DOHH2 (cell line): ENCODE results near the gene BTBD7.
A peak's percentile ranks its signal among the peaks of the same experiment; 100 is the strongest.

Experiments used
- H3F3A ChIP-seq: fragments of 200-600 bp; sonication (generic), shearing (Covaris generic); 2 replicates; pipeline ENCODE4 v1.6.0; 2016; ENCODE audit warnings: antibody characterized with exemption, mild to moderate bottlenecking; ENCODE audit not compliant: control insufficient read depth, insufficient read depth
- H3K27ac ChIP-seq: fragments of 200-600 bp; sonication (generic); 2 replicates; pipeline ENCODE4 v1.5.1; 2014; ENCODE audit warnings: low read depth, mild to moderate bottlenecking, low read length, moderate library complexity
- H3K27me3 ChIP-seq: fragments of 200-600 bp; sonication (generic); 2 replicates; pipeline ENCODE4 v1.6.1; 2014; ENCODE audit warnings: mild to moderate bottlenecking, low read length, mixed read lengths; ENCODE audit not compliant: control insufficient read depth
- H3K36me3 ChIP-seq: fragments of 200-600 bp; sonication (generic); 2 replicates; pipeline ENCODE4 v1.6.1; 2014; ENCODE audit warnings: mild to moderate bottlenecking, low read length, moderate library complexity, mixed read lengths; ENCODE audit not compliant: control insufficient read depth
- H3K4me1 ChIP-seq: fragments of 200-600 bp; sonication (generic); 2 replicates; pipeline ENCODE4 v1.6.1; 2014; ENCODE audit warnings: mild to moderate bottlenecking, low read length, mixed read lengths; ENCODE audit not compliant: control insufficient read depth
- H3K4me2 ChIP-seq: fragments of 200-600 bp; sonication (generic); 2 replicates; pipeline ENCODE4 v1.6.0; 2014; ENCODE audit warnings: mild to moderate bottlenecking, low read length, moderate library complexity
- H3K4me3 ChIP-seq: fragments of 200-600 bp; sonication (generic); 2 replicates; pipeline ENCODE4 v1.5.1; 2014; ENCODE audit warnings: mild to moderate bottlenecking, low read length, mixed read lengths
- H3K79me2 ChIP-seq: fragments of 200-600 bp; sonication (generic); 2 replicates; pipeline ENCODE4 v1.6.1; 2014; ENCODE audit warnings: mild to moderate bottlenecking, low read length, mixed read lengths; ENCODE audit not compliant: control insufficient read depth
- H3K9me2 ChIP-seq: fragments of 200-600 bp; sonication (generic); replicated peaks from 2 replicates; pipeline ENCODE4 v1.6.1; 2014; ENCODE audit warnings: mild to moderate bottlenecking, low read length, mixed read lengths; ENCODE audit not compliant: control insufficient read depth
- H3K9me3 ChIP-seq: fragments of 200-600 bp; sonication (generic); 2 replicates; pipeline ENCODE4 v1.6.1; 2014; ENCODE audit warnings: antibody characterized with exemption, low read length, mixed read lengths; ENCODE audit not compliant: control insufficient read depth, insufficient read depth
- H4K20me1 ChIP-seq: fragments of 200-600 bp; sonication (generic); 2 replicates; pipeline ENCODE4 v1.6.0; 2014; ENCODE audit warnings: low read depth, mild to moderate bottlenecking, antibody characterized with exemption, low read length, moderate library complexity; ENCODE audit not compliant: control insufficient read depth, insufficient read depth
- CTCF ChIP-seq: fragments of 200-600 bp; sonication (generic); IDR thresholded peaks from one replicate; pipeline ENCODE4 v1.5.1; 2014; ENCODE audit warnings: antibody characterized with exemption, mild to moderate bottlenecking, low read depth, low read length; ENCODE audit not compliant: poor library complexity, severe bottlenecking
- EZH2phosphoT487 ChIP-seq: fragments of 200-600 bp; sonication (generic); IDR thresholded peaks from 2 replicates; pipeline ENCODE4 v1.6.1; 2017; ENCODE audit warnings: borderline replicate concordance, mild to moderate bottlenecking, antibody characterized with exemption, low read length, moderate library complexity, mixed read lengths

The BTBD7 gene

GRCh38 chr14:93337143-93337753 lies 4.4 kb upstream of the BTBD7 start:
- Histone ChIP-seq H3K9me2 (no peaks in the 10 kb centered on the region; the same call in 1 of the 2 replicates), H3K79me2 (peaks cover 20% of the 10 kb centered on the region), H3K4me2 (no peak overlapping the region), H3K9me3 (peaks cover 25% of the 10 kb centered on the region; the same call in 1 of the 2 replicates), H4K20me1 (no peaks in the 10 kb centered on the region), H3K4me1 (peaks cover 11% of the 10 kb centered on the region), H3K36me3 (0 out of 2 replicates have a peak, but pooled peaks cover 3% of the 10 kb centered on the region), H3K27ac (no peak overlapping the region), H3F3A (peaks cover 8% of the 10 kb centered on the region; the same call in 1 of the 2 replicates), H3K4me3 (no peak overlapping the region), H3K27me3 (no peaks in the 10 kb centered on the region)
- TF ChIP-seq EZH2phosphoT487 (no peak), CTCF (no peak)

- Histone ChIP-seq H3K79me2 (peaks cover 56% of the 10 kb centered on the region), H3K36me3 (0 out of 2 replicates have a peak, but pooled peaks cover 5% of the 10 kb centered on the region)
Measured at GRCh38 chr14:93333631-93334103, 831 bp upstream of the BTBD7 start.

GRCh38 chr14:93332397-93332852 lies 411 bp downstream of the BTBD7 start:
- no peaks in the 10 kb centered on the region for H3K27me3 ChIP-seq
- H3K36me3 ChIP-seq = 0 out of 2 replicates have a peak, but pooled peaks cover 5% of the 10 kb centered on the region
- peaks cover 35% of the 10 kb centered on the region for H3K4me1 ChIP-seq
- H3F3A ChIP-seq = peaks cover 8% of the 10 kb centered on the region; the same call in 1 of the 2 replicates
- peak overlapping the region; percentile 91 for H3K4me3 ChIP-seq
- H3K9me2 ChIP-seq = no peaks in the 10 kb centered on the region; the same call in 1 of the 2 replicates
- H3K4me2 ChIP-seq = peak overlapping the region; percentile 74
- TF ChIP-seq CTCF = no peak
- TF ChIP-seq EZH2phosphoT487 = no peak
- peaks cover 15% of the 10 kb centered on the region; the same call in 1 of the 2 replicates for H4K20me1 ChIP-seq
- H3K27ac ChIP-seq = peak overlapping the region; percentile 64
- peaks cover 13% of the 10 kb centered on the region; the same call in 1 of the 2 replicates for H3K9me3 ChIP-seq
- peaks cover 68% of the 10 kb centered on the region for H3K79me2 ChIP-seq

More at GRCh38 chr14:93333631-93334103, 831 bp upstream of the BTBD7 start:
- H3K4me1 ChIP-seq = peaks cover 35% of the 10 kb centered on the region
- peaks cover 18% of the 10 kb centered on the region; the same call in 1 of the 2 replicates for H3K9me3 ChIP-seq
- peak overlapping the region; percentile 91 for H3K4me3 ChIP-seq
- no peak for TF ChIP-seq EZH2phosphoT487
- TF ChIP-seq CTCF = no peak
- H3F3A ChIP-seq = peaks cover 8% of the 10 kb centered on the region; the same call in 1 of the 2 replicates
- H3K27me3 ChIP-seq = no peaks in the 10 kb centered on the region
- no peaks in the 10 kb centered on the region; the same call in 1 of the 2 replicates for H3K9me2 ChIP-seq
- H3K4me2 ChIP-seq = peak overlapping the region; percentile 74
- H4K20me1 ChIP-seq = peaks cover 14% of the 10 kb centered on the region; the same call in 1 of the 2 replicates
- H3K27ac ChIP-seq = peak overlapping the region; percentile 47; the same call in 1 of the 2 replicates
